Measurements from ENCODE around the gene EIF4B. TPM values are rescaled to one million over a fixed set of nuclear protein-coding genes. Genes with fewer than 3 reads are reported as not detected.
A peak's percentile ranks its signal among the peaks of the same experiment; 100 is the strongest.

Gene EIF4B
- total RNA-seq, 4 donors from 2014 or later: 297 to 484 (median 401) TPM

DNA sequence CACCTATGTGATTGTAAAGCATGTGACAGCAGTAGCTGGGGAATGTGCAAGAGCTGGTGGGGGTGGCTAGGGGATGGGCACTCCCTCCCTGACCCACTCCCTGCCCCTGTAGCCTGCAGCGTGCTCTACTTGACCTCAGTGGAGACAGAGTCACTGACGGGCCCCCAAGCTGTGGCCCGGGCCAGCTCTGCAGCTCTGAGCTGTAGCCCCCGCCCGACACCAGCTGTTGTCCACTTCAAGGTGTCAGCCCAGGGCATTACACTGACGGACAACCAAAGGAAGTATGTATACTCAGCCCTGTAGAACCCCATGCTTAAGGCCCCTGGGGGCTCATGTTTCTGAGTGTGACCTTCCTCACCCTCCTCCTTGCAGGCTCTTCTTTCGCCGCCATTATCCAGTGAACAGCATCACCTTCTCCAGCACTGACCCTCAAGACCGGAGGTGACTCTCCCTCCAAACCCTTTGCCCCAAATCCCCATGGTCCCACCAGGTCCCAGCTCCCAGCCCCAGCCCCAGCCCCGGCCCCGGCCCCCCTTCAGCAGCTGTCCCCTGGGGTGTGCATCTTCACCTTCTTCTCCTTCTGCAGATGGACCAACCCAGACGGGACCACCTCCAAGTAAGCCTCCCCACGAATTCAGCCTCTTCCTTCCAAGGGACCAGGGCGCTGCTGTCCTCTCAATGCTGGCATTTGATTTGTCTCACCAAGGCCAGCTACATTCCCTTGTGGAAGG is 56.9 kb downstream of the EIF4B start:
- H3K9me3 ChIP-seq: no peaks in the 10 kb centered on the region
- no peak overlapping the region for H3K4me3 ChIP-seq
- TF ChIP-seq, protein P1, sequence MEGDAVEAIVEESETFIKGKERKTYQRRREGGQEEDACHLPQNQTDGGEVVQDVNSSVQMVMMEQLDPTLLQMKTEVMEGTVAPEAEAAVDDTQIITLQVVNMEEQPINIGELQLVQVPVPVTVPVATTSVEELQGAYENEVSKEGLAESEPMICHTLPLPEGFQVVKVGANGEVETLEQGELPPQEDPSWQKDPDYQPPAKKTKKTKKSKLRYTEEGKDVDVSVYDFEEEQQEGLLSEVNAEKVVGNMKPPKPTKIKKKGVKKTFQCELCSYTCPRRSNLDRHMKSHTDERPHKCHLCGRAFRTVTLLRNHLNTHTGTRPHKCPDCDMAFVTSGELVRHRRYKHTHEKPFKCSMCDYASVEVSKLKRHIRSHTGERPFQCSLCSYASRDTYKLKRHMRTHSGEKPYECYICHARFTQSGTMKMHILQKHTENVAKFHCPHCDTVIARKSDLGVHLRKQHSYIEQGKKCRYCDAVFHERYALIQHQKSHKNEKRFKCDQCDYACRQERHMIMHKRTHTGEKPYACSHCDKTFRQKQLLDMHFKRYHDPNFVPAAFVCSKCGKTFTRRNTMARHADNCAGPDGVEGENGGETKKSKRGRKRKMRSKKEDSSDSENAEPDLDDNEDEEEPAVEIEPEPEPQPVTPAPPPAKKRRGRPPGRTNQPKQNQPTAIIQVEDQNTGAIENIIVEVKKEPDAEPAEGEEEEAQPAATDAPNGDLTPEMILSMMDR (IDR thresholded peaks at IDR 0.05): no peak
- TF ChIP-seq EP300 (IDR thresholded peaks at IDR 0.05): peak in 1 of 2 donors; percentile 24
- H3K27me3 ChIP-seq: no peaks in the 10 kb centered on the region
- peaks cover 0 to 100% (median 61%) of the 10 kb centered on the region in 4 donors for H3K4me1 ChIP-seq
- WGBS, 2 donors: 53 to 61% methylated on average over 14 of the region's 14 CpGs
- peak overlapping the region; percentile 32 to 100 (median 74) for H3K27ac ChIP-seq
- H3K36me3 ChIP-seq: peaks cover 3 to 94% (median 10%) of the 10 kb centered on the region in 3 donors
- DNase-seq (ENCODE audit: low spot score in 2 of 2): peak in 1 of 2 donors; percentile 14

DNA sequence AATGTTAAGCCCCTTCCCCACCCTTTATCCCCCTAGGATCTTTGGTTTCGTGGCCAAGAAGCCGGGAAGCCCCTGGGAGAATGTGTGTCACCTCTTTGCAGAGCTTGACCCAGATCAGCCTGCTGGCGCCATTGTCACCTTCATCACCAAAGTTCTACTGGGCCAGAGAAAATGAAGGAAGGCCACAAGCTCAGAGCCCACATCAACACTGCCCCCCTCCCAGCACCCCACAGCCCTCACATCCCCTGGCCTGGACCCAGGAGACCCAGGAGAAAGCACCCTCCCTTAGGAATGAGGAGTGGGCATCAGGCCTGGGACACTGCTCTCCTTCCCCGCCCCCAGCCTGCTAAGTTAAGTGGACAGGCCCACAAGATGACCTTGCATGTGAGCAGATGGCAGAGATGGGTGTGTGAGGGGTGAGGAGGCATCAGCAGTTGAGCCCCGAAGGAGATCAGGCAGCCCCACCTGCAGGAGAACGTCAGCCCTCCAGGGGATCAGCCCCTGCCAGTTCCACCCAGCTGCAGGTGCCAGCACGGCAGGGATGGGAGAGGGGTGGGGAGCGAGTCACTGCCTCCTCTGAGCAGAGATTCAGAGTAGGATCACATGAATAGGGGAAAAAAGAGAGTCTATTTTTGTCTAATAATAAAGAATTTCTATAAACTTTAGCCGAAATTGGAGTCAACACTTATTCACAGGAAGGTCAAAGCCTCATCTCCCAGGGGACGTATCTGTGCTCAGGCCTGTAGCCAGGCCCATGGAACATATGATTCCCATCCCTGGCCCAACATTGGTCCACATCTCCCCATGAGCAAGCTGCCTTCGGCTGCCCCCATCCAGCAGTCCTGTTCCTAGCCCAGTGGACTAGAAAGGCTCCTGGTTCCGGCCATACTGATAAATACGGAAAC is 57.7 kb downstream of the EIF4B start:
- peaks cover 3 to 89% (median 10%) of the 10 kb centered on the region in 3 donors for H3K36me3 ChIP-seq
- TF ChIP-seq EP300 (IDR thresholded peaks at IDR 0.05) (peak; percentile 47 to 88), POLR2A (IDR thresholded peaks at IDR 0.05) (peak in 1 of 2 donors; percentile 39)
- TF ChIP-seq, protein P1 (IDR thresholded peaks at IDR 0.05): peak in 1 of 5 experiments; percentile 7
- no peaks in the 10 kb centered on the region for H3K9me3 ChIP-seq
- peak overlapping the region in 1 of 4 donors; percentile 42 for H3K4me3 ChIP-seq
- H3K27ac ChIP-seq: peak overlapping the region; percentile 78 to 100 (median 89)
- DNase-seq (ENCODE audit: low spot score in 2 of 2): peak; percentile 70 to 81
- H3K27me3 ChIP-seq: no peaks in the 10 kb centered on the region
- H3K4me1 ChIP-seq: peaks cover 0 to 100% (median 66%) of the 10 kb centered on the region in 4 donors
- 45 to 46% methylated on average over 13 of the region's 13 CpGs for WGBS, 2 donors

DNA sequence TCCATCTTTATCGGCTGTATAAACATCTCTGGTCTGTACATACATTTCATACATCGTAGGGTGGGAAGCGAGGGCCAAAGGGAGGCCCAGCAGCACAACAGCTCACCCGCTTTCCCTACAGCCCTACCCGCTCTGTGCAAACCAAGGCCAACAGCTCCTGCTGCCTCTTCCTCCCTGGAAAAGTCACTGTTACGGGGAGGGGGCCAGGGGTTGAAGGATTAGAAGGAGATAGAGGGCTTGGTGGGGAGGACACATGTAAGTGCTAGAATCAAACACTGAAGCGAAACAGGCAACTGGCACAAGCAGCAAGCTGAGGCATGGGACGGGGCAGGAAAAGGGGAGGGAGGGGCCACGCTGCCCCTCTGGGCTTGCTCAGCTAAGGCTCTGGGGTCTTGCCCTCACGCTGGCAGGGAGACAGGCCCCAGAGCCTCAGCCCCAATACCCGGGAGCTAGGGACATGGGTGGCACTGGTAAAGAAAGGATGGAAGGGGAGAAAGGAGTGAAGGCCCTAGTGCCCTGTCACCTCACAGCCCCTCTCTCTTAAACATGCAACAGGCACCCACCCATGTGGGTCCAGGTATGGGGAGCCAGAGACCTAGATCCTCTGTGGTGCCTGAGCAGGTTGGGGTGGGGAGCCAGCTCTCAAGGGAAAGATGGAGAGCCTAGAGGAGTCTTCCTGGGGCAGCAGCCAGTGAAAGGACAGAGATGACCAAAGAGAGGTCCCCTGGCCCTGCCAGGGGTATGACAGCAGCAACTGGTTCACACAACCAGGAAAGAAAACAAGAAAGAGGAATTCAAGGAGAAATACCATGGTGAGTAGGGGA is 58.6 kb downstream of the EIF4B start:
- Histone ChIP-seq H3K9me3 (no peaks in the 10 kb centered on the region), H3K27ac (peak overlapping the region; percentile 78 to 100 (median 89)), H3K36me3 (peaks cover 3 to 84% (median 10%) of the 10 kb centered on the region in 3 donors), H3K4me1 (peaks cover 0 to 100% (median 72%) of the 10 kb centered on the region in 4 donors), H3K4me3 (peak overlapping the region in 1 of 4 donors; percentile 42), H3K27me3 (no peaks in the 10 kb centered on the region)
- TF ChIP-seq, protein P1 (IDR thresholded peaks at IDR 0.05): no peak
- TF ChIP-seq POLR2A (IDR thresholded peaks at IDR 0.05): no peak
- TF ChIP-seq EP300 (IDR thresholded peaks at IDR 0.05): no peak
- 53 to 58% methylated on average over 11 of the region's 11 CpGs for WGBS, 2 donors
- peak in 1 of 2 donors; percentile 16 for DNase-seq (ENCODE audit: low spot score in 2 of 2)

DNA sequence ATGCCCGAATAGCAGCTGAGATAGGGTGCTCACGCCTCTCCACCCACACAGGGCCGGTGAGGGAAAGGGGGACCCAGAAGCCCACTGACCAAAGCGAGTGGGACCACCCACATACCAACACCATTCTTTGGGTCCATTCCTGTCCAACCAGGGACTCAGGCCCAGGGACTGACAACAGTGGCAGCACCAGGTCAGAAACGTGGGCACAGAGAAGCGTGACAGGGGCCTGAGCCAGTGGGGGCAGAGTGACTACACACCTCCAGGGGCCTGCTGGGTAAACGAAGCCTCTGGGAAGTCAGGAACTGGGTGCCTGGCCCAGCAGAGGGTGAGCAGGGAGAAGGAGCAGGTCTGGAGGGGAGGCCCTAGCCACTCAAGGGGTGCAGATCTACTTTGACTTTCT is 59.2 kb downstream of the EIF4B start:
- Histone ChIP-seq H3K27me3 (no peaks in the 10 kb centered on the region), H3K27ac (peak overlapping the region; percentile 78 to 100 (median 89)), H3K9me3 (no peaks in the 10 kb centered on the region), H3K36me3 (peaks cover under 1 to 78% (median 10%) of the 10 kb centered on the region in 3 donors), H3K4me1 (peaks cover 0 to 100% (median 76%) of the 10 kb centered on the region in 4 donors), H3K4me3 (peak overlapping the region in 1 of 4 donors; percentile 42)
- TF ChIP-seq, protein P1 (IDR thresholded peaks at IDR 0.05): no peak
- TF ChIP-seq POLR2A (IDR thresholded peaks at IDR 0.05) (no peak), EP300 (IDR thresholded peaks at IDR 0.05) (no peak)
- no peak for DNase-seq (ENCODE audit: low spot score in 2 of 2)
- WGBS, 2 donors: 43 to 55% methylated on average over 7 of the region's 7 CpGs

Measured in tibial nerve (tissue), 4 donors.